Mucosa of gallbladder (tissue), 1 donor: Measurements from ENCODE around the gene DIP2A. TPM values are rescaled to one million over a fixed set of nuclear protein-coding genes. Genes with fewer than 3 reads are reported as not detected.

ENCODE experiments used
- total RNA-seq: library from RNA; stranded (reverse); gene quantifications from one replicate; pipeline ENCODE4 v1.2.1, GENCODE V29; 2021
- donor health status: DM: no; HTN: no; CAD: no.

DIP2A gene
- total RNA-seq, 1 donor from 2014 or later, result 42.5 TPM

Other genes starting within 250 kb of the DIP2A start
- 125 TPM for gene LSS, start 230.1 kb upstream of the DIP2A start, total RNA-seq
- gene MCM3AP, start 173.3 kb upstream of the DIP2A start, total RNA-seq, result 107 TPM
- 8.9 TPM for gene YBEY, start 172.5 kb upstream of the DIP2A start, total RNA-seq
- gene C21orf58, start 135.0 kb upstream of the DIP2A start, total RNA-seq, result 4.4 TPM
- gene PCNT, start 134.7 kb upstream of the DIP2A start, total RNA-seq, result 31.0 TPM
- 7.5 TPM for gene S100B, start 146.2 kb downstream of the DIP2A start, total RNA-seq
- 104 TPM for gene PRMT2, start 176.8 kb downstream of the DIP2A start, total RNA-seq